GM11168 (cell line): ENCODE results near the gene DNAJA4.
"Not testable (repeated sequence)": the region's sequence is repeated elsewhere in the genome, so short reads cannot be mapped to it uniquely, and the experiment has no call there.

Experiments
- in situ Hi-C: fragments of 300-500 bp; cut with MboI; formaldehyde crosslinking; loops from one replicate; pipeline ENCODE4 v1.12.0; 2022; ENCODE audit warnings: low sequenced_read_pairs; ENCODE audit not compliant: unreplicated experiment

The DNAJA4 gene

GRCh38 chr15:78243058-78243457 lies 21.3 kb upstream of the DNAJA4 start:
- in situ Hi-C loops: no loop called here

GRCh38 chr15:78243491-78243941 lies 20.8 kb upstream of the DNAJA4 start:
- in situ Hi-C loops: no loop called here

GRCh38 chr15:78244101-78244500 lies 20.3 kb upstream of the DNAJA4 start:
- in situ Hi-C loops: no loop called here

GRCh38 chr15:78244893-78245292 lies 19.5 kb upstream of the DNAJA4 start:
- in situ Hi-C loops: no loop called here

- in situ Hi-C loops: not testable (repeated sequence)
Measured at GRCh38 chr15:78245392-78245791, 19.0 kb upstream of the DNAJA4 start.

- in situ Hi-C loops: not testable (repeated sequence)
Measured at GRCh38 chr15:78245976-78246620, 18.3 kb upstream of the DNAJA4 start.

- in situ Hi-C loops: no loop called here
Measured at GRCh38 chr15:78247911-78248310, 16.5 kb upstream of the DNAJA4 start.

- in situ Hi-C loops: no loop called here
Measured at GRCh38 chr15:78249131-78249530, 15.2 kb upstream of the DNAJA4 start.

GRCh38 chr15:78251136-78251535 lies 13.2 kb upstream of the DNAJA4 start:
- in situ Hi-C loops: no loop called here

GRCh38 chr15:78255421-78256043 lies 8.8 kb upstream of the DNAJA4 start:
- in situ Hi-C loops: no loop called here

GRCh38 chr15:78256044-78256437 lies 8.3 kb upstream of the DNAJA4 start:
- in situ Hi-C loops: no loop called here

- in situ Hi-C loops: no loop called here
Measured at GRCh38 chr15:78257681-78258080, 6.7 kb upstream of the DNAJA4 start.

GRCh38 chr15:78259232-78259631 lies 5.1 kb upstream of the DNAJA4 start:
- in situ Hi-C loops: no loop called here

- in situ Hi-C loops: no loop called here
Measured at GRCh38 chr15:78260489-78260888, 3.9 kb upstream of the DNAJA4 start.

GRCh38 chr15:78261062-78261461 lies 3.3 kb upstream of the DNAJA4 start:
- in situ Hi-C loops: no loop called here

- in situ Hi-C loops: no loop called here
Measured at GRCh38 chr15:78263351-78263781, 996 bp upstream of the DNAJA4 start.

- in situ Hi-C loops: no loop called here
Measured at GRCh38 chr15:78263907-78264303, 457 bp upstream of the DNAJA4 start.

- in situ Hi-C loops: no loop called here
Measured at GRCh38 chr15:78265137-78265460, 737 bp downstream of the DNAJA4 start.

- in situ Hi-C loops: no loop called here
Measured at GRCh38 chr15:78265752-78266224, 1.4 kb downstream of the DNAJA4 start.

- in situ Hi-C loops: no loop called here
Measured at GRCh38 chr15:78266229-78266628, 1.9 kb downstream of the DNAJA4 start.

GRCh38 chr15:78266806-78267205 lies 2.4 kb downstream of the DNAJA4 start:
- in situ Hi-C loops: no loop called here

- in situ Hi-C loops: no loop called here
Measured at GRCh38 chr15:78272316-78272715, 8.0 kb downstream of the DNAJA4 start.
